HG03060 (cell line): ENCODE measurements around the gene MBD4.
"Not testable (repeated sequence)": the region's sequence is repeated elsewhere in the genome, so short reads cannot be mapped to it uniquely, and the experiment has no call there.

ENCODE experiments used
- ATAC-seq: cut with Tn5 transposase; IDR thresholded peaks from one replicate; pipeline ENCODE4 v1.9.1; 2021; ENCODE audit warnings: low read depth, moderate number of reproducible peaks; ENCODE audit not compliant: unreplicated experiment

The MBD4 gene

DNA sequence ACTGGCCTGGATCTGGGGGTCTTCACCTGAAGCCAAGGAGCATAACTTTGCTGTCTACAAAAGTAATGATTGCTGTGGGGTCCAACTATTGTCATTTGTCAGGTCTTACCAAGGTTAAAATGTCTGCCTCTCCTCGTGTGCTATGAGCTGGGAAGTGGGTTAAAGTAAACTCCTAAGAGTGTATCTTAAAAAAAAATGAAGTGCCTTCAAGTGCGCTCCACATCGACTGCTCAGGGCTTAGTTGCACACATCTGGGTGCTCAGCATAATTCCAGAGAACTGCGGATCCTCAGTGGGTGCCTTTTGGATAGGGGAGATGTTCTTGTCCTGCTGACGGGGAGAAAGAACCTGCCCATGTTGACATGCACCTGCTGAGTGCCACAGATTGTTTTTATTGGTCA, 52.3 kb downstream of the MBD4 start:
- no peak for ATAC-seq

- no peak for ATAC-seq
These were observed 52.8 kb downstream of the MBD4 start for GRCh38 chr3:129386984-129387383.

- not testable (repeated sequence) for ATAC-seq
These were observed 54.2 kb downstream of the MBD4 start for GRCh38 chr3:129385507-129385906.

DNA sequence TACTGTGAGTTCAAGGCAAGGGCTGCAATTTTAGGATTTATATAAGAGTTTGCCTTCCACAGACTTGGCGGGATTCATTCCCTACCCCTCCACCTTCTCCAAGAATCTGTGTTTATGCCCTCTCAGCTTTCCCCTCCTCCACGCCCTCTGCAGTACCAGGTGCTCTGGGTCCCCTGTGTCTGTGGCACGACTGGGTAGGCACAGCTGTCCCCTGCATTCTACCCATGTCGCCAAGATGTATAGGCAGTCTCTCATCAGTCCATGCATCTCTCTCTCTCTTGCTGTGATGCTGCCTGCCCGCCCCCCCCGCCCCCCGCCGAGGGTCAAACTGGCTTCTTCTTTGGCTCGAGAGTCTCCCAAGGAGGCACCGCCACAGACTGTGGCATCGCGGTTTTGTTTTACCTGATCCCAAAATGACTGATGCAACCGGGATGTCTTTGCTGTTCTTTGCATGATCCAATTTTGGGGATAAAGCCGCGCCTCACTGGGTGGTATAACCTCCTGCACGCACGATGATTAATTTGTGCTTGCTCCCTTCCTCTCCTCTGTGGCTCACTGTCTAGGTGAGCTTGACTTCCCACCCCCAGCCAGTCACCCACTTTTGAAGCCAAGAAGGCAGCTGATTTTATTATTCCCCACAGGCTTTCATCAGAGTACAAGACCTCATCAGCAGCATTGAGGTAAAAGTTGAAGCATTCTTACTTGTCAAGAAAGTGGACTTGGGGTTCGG, 55.0 kb downstream of the MBD4 start:
- no peak for ATAC-seq

- not testable (repeated sequence) for ATAC-seq
These were observed 55.6 kb downstream of the MBD4 start for GRCh38 chr3:129384103-129384502.

DNA sequence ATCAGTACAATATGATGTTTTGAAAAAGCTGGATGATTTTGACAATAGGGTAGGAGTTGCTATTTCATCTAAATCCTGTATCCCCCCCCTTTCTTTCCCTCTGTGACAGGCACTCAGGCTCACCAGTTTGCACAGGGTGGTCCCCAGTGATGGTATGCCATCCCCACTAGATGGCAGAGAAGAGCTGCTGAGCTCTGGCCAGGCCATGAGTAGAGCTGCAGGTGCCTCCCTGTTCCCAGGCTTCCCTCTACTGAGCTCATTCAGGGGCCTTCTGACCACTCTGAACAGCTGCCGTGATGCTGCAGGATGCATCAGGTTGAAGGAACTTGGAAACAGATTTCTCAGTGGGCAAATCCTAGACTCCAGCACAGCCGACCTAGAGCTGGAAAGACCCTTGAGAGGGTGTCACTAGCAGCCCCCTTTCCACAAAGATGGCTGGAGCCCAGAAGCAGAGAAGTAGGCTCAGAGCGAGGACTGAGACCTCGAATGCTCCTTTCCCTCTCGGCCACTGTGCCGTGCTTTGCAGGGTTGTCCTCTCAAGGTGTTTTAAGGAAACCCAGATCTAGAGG, 56.4 kb downstream of the MBD4 start:
- no peak for ATAC-seq

DNA sequence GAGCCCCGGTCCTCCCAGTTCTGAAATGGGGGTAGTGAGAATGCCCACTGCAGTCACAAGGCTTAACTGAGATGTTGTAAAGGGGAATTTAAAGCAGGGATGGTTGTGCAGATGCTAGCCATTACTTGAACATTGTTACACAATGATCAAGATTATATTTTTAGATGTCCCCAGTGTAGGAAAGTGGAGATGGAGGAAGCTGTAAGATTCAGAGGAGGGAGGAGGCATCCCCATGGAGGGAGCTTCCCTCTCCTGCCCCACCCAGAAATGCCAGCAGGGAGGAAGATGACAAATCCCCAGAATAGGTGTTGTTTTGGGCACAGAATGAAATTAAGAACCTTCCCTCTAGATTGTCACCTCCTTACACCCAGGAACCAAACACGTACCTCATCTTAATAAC, 57.4 kb downstream of the MBD4 start:
- ATAC-seq, result no peak
